Stimulated activated CD8-positive, alpha-beta memory T cell treated with anti-CD3 and anti-CD28 coated beads, Interleukin-12 subunit alpha, Interleukin-12 subunit beta, amount 100 ng/mL, for 4 hours (primary cell): ENCODE data around the gene SPTY2D1.
"Not testable (repeated sequence)": the region's sequence is repeated elsewhere in the genome, so short reads cannot be mapped to it uniquely, and the experiment has no call there.

Source experiments
- DNase-seq: peaks from one replicate; pipeline ENCODE4 v3.0.0-alpha.2; 2020; ENCODE audit warnings: low read depth

The SPTY2D1 gene

GRCh38 chr11:18618342-18619025 is 15.7 kb downstream of the SPTY2D1 start:
- no peak for DNase-seq

- DNase-seq, result no peak
Measured at GRCh38 chr11:18617688-18618341, 16.3 kb downstream of the SPTY2D1 start.

GRCh38 chr11:18615628-18616392 is 18.3 kb downstream of the SPTY2D1 start:
- DNase-seq, result no peak

GRCh38 chr11:18614667-18615066 is 19.5 kb downstream of the SPTY2D1 start:
- no peak for DNase-seq

GRCh38 chr11:18612394-18612793 is 21.7 kb downstream of the SPTY2D1 start:
- no peak for DNase-seq

GRCh38 chr11:18611196-18611595 is 22.9 kb downstream of the SPTY2D1 start:
- no peak for DNase-seq

GRCh38 chr11:18608376-18608775 is 25.8 kb downstream of the SPTY2D1 start:
- DNase-seq, result no peak

- no peak for DNase-seq
Measured at GRCh38 chr11:18600915-18601569, 33.1 kb downstream of the SPTY2D1 start.

GRCh38 chr11:18599739-18600230 is 34.4 kb downstream of the SPTY2D1 start, which contains the start of gene MISFA:
MISFA (plus strand) TSS chr11:18599789; CDS start chr11:18599929, 140 bp downstream.
- DNase-seq, result no peak

GRCh38 chr11:18594999-18595749 is 39.0 kb downstream of the SPTY2D1 start:
- DNase-seq, result no peak

GRCh38 chr11:18594088-18594487 is 40.1 kb downstream of the SPTY2D1 start:
- not testable (repeated sequence) for DNase-seq

- no peak for DNase-seq
Measured at GRCh38 chr11:18590571-18590970, 43.6 kb downstream of the SPTY2D1 start.

- DNase-seq, result peak; percentile 57
Measured at GRCh38 chr11:18588297-18589252, 45.6 kb downstream of the SPTY2D1 start, which contains the start of gene UEVLD. UEVLD (minus strand) TSS chr11:18588734; CDS start chr11:18588654, 80 bp downstream.

GRCh38 chr11:18581825-18582224 is 52.3 kb downstream of the SPTY2D1 start:
- no peak for DNase-seq

GRCh38 chr11:18580113-18580766 is 53.9 kb downstream of the SPTY2D1 start:
- no peak for DNase-seq

- no peak for DNase-seq
Measured at GRCh38 chr11:18578975-18579598, 55.1 kb downstream of the SPTY2D1 start.

- no peak for DNase-seq
Measured at GRCh38 chr11:18575361-18575760, 58.8 kb downstream of the SPTY2D1 start.

- DNase-seq, result no peak
Measured at GRCh38 chr11:18567081-18567480, 67.1 kb downstream of the SPTY2D1 start.

- DNase-seq, result no peak
Measured at GRCh38 chr11:18566406-18566805, 67.7 kb downstream of the SPTY2D1 start.
